IMR-90 (cell line): Measurements from ENCODE around the gene STPG4. TPM values are rescaled to one million over a fixed set of nuclear protein-coding genes. Genes with fewer than 3 reads are reported as not detected.

Source experiments
- ATAC-seq: fragments of 200-7000 bp; cut with Tn5 transposase; 2 replicates; pipeline ENCODE4 v1.9.1; 2020; ENCODE audit warnings: low read depth, mild to moderate bottlenecking, moderate library complexity
- BruUV-seq: library from RNA; stranded (reverse); fragments of 400-500 nt; replicated peaks from 2 replicates; lab custom pipeline; 2021; lab: Mats Ljungman, UMichigan
- CTCF ChIA-PET: fragments of 300-600 bp; formaldehyde crosslinking; extraction: SDS; loops from one replicate; lab custom pipeline; 2021; ENCODE audit warnings: antibody characterized with exemption; lab: Yijun Ruan, JAX
- POLR2A ChIA-PET: fragments of 300-600 bp; sonication (Branson Sonifier 250); formaldehyde crosslinking; loops from one replicate; lab custom pipeline; 2022; ENCODE audit warnings: antibody characterized with exemption; ENCODE audit not compliant: unreplicated experiment; lab: Charles Lee
- DNase-seq: peaks from one replicate; pipeline ENCODE4 v3.0.0; 2013
- H2AFZ ChIP-seq: replicated peaks from 2 replicates; pipeline ENCODE3; 2013; ENCODE audit warnings: low read length, mild to moderate bottlenecking; ENCODE audit not compliant: poor library complexity
- H2AK5ac ChIP-seq: 2 replicates; pipeline ENCODE4 v1.6.1; 2013; ENCODE audit warnings: low read depth, low read length, inconsistent platforms
- H2AK9ac ChIP-seq: replicated peaks from 2 replicates; pipeline ENCODE3; 2013; ENCODE audit warnings: mild to moderate bottlenecking, low read depth, low read length, moderate library complexity; ENCODE audit not compliant: poor library complexity
- H2BK120ac ChIP-seq: 2 replicates; pipeline ENCODE4 v1.6.1; 2013; ENCODE audit warnings: low read depth, low read length, inconsistent platforms
- H2BK15ac ChIP-seq: 3 replicates; pipeline ENCODE4 v1.6.1; 2013; ENCODE audit warnings: low read depth, low read length, inconsistent platforms
- H2BK20ac ChIP-seq: 2 replicates; pipeline ENCODE4 v1.6.1; 2013; ENCODE audit warnings: low read depth, mild to moderate bottlenecking, inconsistent platforms, low read length, moderate library complexity
- H2BK5ac ChIP-seq: 2 replicates; pipeline ENCODE4 v1.6.1; 2013; ENCODE audit warnings: mild to moderate bottlenecking, low read depth, low read length, inconsistent platforms; ENCODE audit not compliant: poor library complexity, severe bottlenecking
- H3K14ac ChIP-seq: replicated peaks from 2 replicates; pipeline ENCODE4 v1.6.1; 2013; ENCODE audit warnings: low read depth, low read length, inconsistent platforms
- H3K18ac ChIP-seq: 2 replicates; pipeline ENCODE4 v1.6.1; 2013; ENCODE audit warnings: low read depth, low read length, control low read depth
- H3K23ac ChIP-seq: 2 replicates; pipeline ENCODE4 v1.6.1; 2013; ENCODE audit warnings: low read depth, low read length, inconsistent platforms
- H3K27ac ChIP-seq: 2 replicates; pipeline ENCODE4 v1.5.1; 2013; ENCODE audit warnings: mild to moderate bottlenecking, control low read depth, low read length; ENCODE audit not compliant: insufficient read depth
- H3K27me3 ChIP-seq: 2 replicates; pipeline ENCODE4 v1.6.1; 2013; ENCODE audit warnings: low read length; ENCODE audit not compliant: control insufficient read depth, insufficient read depth
- H3K36me3 ChIP-seq: 2 replicates; pipeline ENCODE4 v1.6.1; 2013; ENCODE audit warnings: low read length, mixed read lengths; ENCODE audit not compliant: control insufficient read depth, insufficient read depth
- H3K4ac ChIP-seq: 2 replicates; pipeline ENCODE4 v1.6.1; 2013; ENCODE audit warnings: low read depth, low read length, inconsistent platforms
- H3K4me1 ChIP-seq: 2 replicates; pipeline ENCODE4 v1.6.1; 2013; ENCODE audit warnings: low read length, mixed read lengths; ENCODE audit not compliant: control insufficient read depth, insufficient read depth
- H3K4me2 ChIP-seq: 2 replicates; pipeline ENCODE4 v1.6.1; 2013; ENCODE audit warnings: low read depth, mild to moderate bottlenecking, control low read depth, low read length, moderate library complexity
- H3K4me3 ChIP-seq: 2 replicates; pipeline ENCODE4 v1.5.1; 2013; ENCODE audit warnings: low read depth, mild to moderate bottlenecking, control low read depth, low read length, moderate library complexity; ENCODE audit not compliant: insufficient read depth
- H3K56ac ChIP-seq: 2 replicates; pipeline ENCODE4 v1.6.1; 2013; ENCODE audit warnings: low read length, inconsistent platforms; ENCODE audit not compliant: insufficient read depth; ENCODE audit errors: extremely low read depth
- H3K79me1 ChIP-seq, 2 experiments: 2 replicates each; pipeline ENCODE4 v1.6.1; 2013; ENCODE audit warnings: low read length in 2 of 2, inconsistent platforms in 1 of 2, low read depth in 1 of 2
- H3K9ac ChIP-seq: 2 replicates; pipeline ENCODE4 v1.6.1; 2013; ENCODE audit warnings: low read depth, low read length, control low read depth
- H3K9me1 ChIP-seq: 2 replicates; pipeline ENCODE4 v1.6.1; 2013; ENCODE audit warnings: low read length, inconsistent platforms; ENCODE audit not compliant: insufficient read depth
- H3K9me3 ChIP-seq: 2 replicates; pipeline ENCODE4 v1.6.1; 2013; ENCODE audit warnings: low read length; ENCODE audit not compliant: control insufficient read depth, insufficient read depth
- H4K20me1 ChIP-seq: 2 replicates; pipeline ENCODE4 v1.6.1; 2013; ENCODE audit warnings: low read length, inconsistent platforms; ENCODE audit not compliant: insufficient read depth
- H4K5ac ChIP-seq: 2 replicates; pipeline ENCODE4 v1.6.1; 2013; ENCODE audit warnings: mild to moderate bottlenecking, low read depth, low read length, control low read depth
- H4K8ac ChIP-seq, 2 experiments: 2 replicates each; pipeline ENCODE4 v1.6.1; 2013; ENCODE audit warnings: low read depth in 2 of 2, low read length in 2 of 2, control low read depth in 1 of 2, inconsistent platforms in 1 of 2
- H4K91ac ChIP-seq: 2 replicates; pipeline ENCODE4 v1.6.1; 2013; ENCODE audit warnings: low read depth, low read length, inconsistent platforms; ENCODE audit not compliant: insufficient read depth
- MAFK ChIP-seq: IDR thresholded peaks from 2 replicates; pipeline ENCODE4 v1.6.1; 2012; ENCODE audit warnings: low read depth, low read length, improper control_type of control experiment
- MXI1 ChIP-seq: IDR thresholded peaks from 2 replicates; pipeline ENCODE4 v1.6.1; 2012; ENCODE audit warnings: low read depth, mild to moderate bottlenecking, low read length, moderate library complexity, borderline replicate concordance
- RFX5 ChIP-seq: IDR thresholded peaks from 2 replicates; pipeline ENCODE4 v1.8.0; 2012; ENCODE audit warnings: low read depth, mild to moderate bottlenecking, low read length, moderate library complexity
- SMC3 ChIP-seq: fragments of 150-350 bp; IDR thresholded peaks from 2 replicates; pipeline ENCODE4 v1.6.1; 2016; ENCODE audit warnings: low read depth, mild to moderate bottlenecking, antibody characterized with exemption, low read length, moderate library complexity
- WGBS, 2 experiments: methylation state at CpG; one replicate each; pipeline versions ENCODE4 v1.1.5 to v1.1.7; 2013; ENCODE audit warnings: missing lambda C conversion rate in 2 of 2; ENCODE audit not compliant: insufficient read length in 1 of 2; ENCODE audit errors: extremely low coverage in 2 of 2; 5-methylcytosine and 5-hydroxymethylcytosine counted together
- dilution Hi-C: fragments of 300-500 bp; cut with HindIII; formaldehyde crosslinking; loops from one replicate; pipeline ENCODE4 v1.14.3; 2018; ENCODE audit warnings: low sequenced_read_pairs; ENCODE audit not compliant: unreplicated experiment
- in situ Hi-C: fragments of 300-500 bp; cut with MboI; formaldehyde crosslinking; loops from 3 replicates; pipeline ENCODE4 v1.14.3; 2019; ENCODE audit warnings: low sequenced_read_pairs, inconsistent platforms, mixed read lengths
- intact Hi-C: fragments of 100-400 bp; cut with micrococcal nuclease; formaldehyde crosslinking; loops from 2 replicates; pipeline ENCODE4 v1.10.0; 2022
- polyA plus RNA-seq, 3 experiments: library from polyadenylated mRNA; depleted of rRNA; stranded (reverse); fragments of >200 nt; gene quantifications; 2 replicates each; pipeline ENCODE4 v1.2.3, GENCODE V29; 2012; ENCODE audit warnings: low replicate concordance in 1 of 3
- total RNA-seq: library from RNA; depleted of rRNA; stranded (reverse); fragments of >200 nt; gene quantifications from 2 replicates; pipeline ENCODE4 v1.2.3, GENCODE V29; 2012

Gene STPG4
- total and polyA plus RNA-seq, 2 of the 4 experiments (the other 2 are of a cell fraction), result 0.12 to 0.18 TPM

DNA sequence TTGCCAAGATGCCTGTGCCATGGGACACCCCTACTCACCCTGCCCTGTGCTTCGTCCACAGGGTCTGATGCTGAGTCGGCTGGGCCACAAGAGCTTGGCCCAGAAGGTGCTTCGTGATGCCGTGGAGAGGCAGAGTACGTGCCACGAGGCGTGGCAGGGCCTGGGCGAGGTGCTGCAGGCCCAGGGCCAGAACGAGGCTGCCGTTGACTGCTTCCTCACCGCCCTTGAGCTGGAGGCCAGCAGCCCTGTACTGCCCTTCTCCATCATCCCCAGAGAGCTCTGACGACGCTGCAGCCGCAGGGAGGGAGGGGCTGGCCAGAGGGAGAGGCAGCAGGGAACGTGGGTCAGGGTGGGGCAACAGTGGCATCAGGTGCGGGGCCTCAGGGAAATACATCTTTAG, 81.5 kb downstream of the STPG4 start:
- Histone ChIP-seq H3K4me3 (no peak overlapping the region), H3K4me1 (peaks cover 51% of the 10 kb centered on the region), H2AFZ (no peak overlapping the region), H3K14ac (no peak overlapping the region), H4K91ac (peak overlapping the region; percentile 99; the same call in 1 of the 2 replicates), H2BK120ac (peak overlapping the region; percentile 99), H3K4me2 (no peak overlapping the region), H2BK5ac (peak overlapping the region; percentile 8), H3K27me3 (no peaks in the 10 kb centered on the region), H3K4ac (peak overlapping the region; percentile 100), H2BK15ac (peak overlapping the region; percentile 83; the same call in 2 of the 3 replicates), H3K79me1 (peaks cover under 1 to 73% of the 10 kb centered on the region in 2 experiments; a peak in 3 of 4 replicates), H3K56ac (no peak overlapping the region), H3K27ac (no peak overlapping the region), H4K8ac (no peak overlapping the region), H3K9me1 (peaks cover 59% of the 10 kb centered on the region), H3K18ac (no peak overlapping the region), H2AK9ac (peak overlapping the region; percentile 26), H2BK20ac (peak overlapping the region; percentile 21; the same call in 1 of the 2 replicates), H2AK5ac (peak overlapping the region; percentile 81), H3K9me3 (no peaks in the 10 kb centered on the region), H4K20me1 (no peaks in the 10 kb centered on the region), H3K36me3 (peaks cover 4% of the 10 kb centered on the region; the same call in 1 of the 2 replicates), H4K5ac (no peak overlapping the region), H3K23ac (no peak overlapping the region), H3K9ac (no peak overlapping the region)
- ATAC-seq (no peak), DNase-seq (no peak)
- BruUV-seq, result no TSS peak
- TF ChIP-seq RFX5, result no peak
- TF ChIP-seq MAFK, result no peak
- TF ChIP-seq SMC3, result no peak
- TF ChIP-seq MXI1, result no peak
- ChIA-PET POLR2A (no interaction called here), CTCF (no interaction called here)
- dilution Hi-C loops, result no loop called here
- in situ Hi-C loops, result no loop called here
- intact Hi-C loops, result no loop called here
- 89% methylated on average over 7 of the region's 16 CpGs; no CpG with 5 or more reads in 1 of the 2 experiments for WGBS, 2 experiments
